Hematopoietic multipotent progenitor cell treated with erythropoietin and hydrocortisone succinate and interleukin-3 and kit ligand, for 17 days (in vitro differentiated cells): ENCODE results near the gene WDR74.

Experiments
- DNase-seq: peaks from one replicate; pipeline ENCODE4 v3.0.0-alpha.2; 2015; ENCODE audit warnings: low spot score

Gene WDR74

GRCh38 chr11:62792202-62792575 is 47.2 kb downstream of the WDR74 start:
- DNase-seq, result no peak

DNA sequence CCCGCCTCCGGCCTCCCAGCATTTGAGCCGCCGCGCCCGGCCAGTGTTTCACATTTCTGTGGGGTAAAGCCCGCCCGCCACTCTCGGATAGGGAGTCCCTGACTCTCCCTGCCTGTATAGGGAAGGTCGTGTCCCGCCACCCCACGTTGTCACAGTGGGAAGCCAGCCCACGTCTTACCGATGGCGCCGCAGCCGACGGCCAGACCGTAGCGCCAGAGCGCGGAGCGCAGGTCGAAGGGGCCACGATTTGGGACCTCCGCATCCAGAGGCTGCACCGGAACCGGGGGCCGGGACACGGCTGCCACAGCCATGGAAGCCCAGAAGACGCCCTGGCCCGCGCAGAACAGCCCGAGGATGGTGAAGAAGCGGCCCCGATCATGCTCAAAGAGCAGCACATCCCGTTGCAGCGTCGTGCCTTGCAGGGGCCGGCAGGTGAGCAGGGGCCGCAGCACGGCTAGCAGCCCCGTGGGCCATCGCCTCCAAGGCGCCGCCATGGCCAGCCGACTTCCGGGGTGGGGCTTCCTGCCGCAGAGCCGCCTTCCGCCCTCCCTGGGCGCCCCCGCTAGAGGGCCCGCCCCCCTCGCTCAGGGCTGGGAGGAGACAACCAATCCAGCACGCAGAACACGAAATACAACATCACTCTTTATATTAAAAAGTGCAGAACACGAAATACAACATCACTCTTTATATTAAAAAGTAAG is 47.7 kb downstream of the WDR74 start, which contains the start of gene TMEM223:
TMEM223 (minus strand) TSS at position 506 of the 701 bp plus-strand sequence; CDS start at position 494, 12 bp downstream.
- DNase-seq, result peak; percentile 86

DNA sequence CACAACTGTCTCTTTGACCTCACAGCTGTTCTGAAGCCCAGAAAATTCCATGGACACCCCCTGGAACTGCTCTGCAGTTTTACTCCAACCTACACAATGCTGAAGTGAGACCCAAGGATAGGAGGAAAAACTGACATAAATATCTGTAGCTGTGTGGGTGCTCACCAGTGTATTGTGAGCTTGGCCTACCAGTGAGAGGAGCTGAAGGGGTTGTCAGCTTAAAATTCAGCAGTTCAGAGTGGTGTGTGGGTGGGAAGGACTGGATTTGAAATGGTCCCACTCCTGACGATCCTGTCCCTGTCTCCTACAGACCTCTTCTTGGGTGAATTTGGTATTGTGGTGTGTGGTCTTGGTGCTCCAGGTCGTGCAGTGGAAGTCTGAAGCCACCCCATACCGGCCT is 49.8 kb downstream of the WDR74 start:
- no peak for DNase-seq

GRCh38 chr11:62788991-62789390 is 50.4 kb downstream of the WDR74 start:
- DNase-seq, result no peak

DNA sequence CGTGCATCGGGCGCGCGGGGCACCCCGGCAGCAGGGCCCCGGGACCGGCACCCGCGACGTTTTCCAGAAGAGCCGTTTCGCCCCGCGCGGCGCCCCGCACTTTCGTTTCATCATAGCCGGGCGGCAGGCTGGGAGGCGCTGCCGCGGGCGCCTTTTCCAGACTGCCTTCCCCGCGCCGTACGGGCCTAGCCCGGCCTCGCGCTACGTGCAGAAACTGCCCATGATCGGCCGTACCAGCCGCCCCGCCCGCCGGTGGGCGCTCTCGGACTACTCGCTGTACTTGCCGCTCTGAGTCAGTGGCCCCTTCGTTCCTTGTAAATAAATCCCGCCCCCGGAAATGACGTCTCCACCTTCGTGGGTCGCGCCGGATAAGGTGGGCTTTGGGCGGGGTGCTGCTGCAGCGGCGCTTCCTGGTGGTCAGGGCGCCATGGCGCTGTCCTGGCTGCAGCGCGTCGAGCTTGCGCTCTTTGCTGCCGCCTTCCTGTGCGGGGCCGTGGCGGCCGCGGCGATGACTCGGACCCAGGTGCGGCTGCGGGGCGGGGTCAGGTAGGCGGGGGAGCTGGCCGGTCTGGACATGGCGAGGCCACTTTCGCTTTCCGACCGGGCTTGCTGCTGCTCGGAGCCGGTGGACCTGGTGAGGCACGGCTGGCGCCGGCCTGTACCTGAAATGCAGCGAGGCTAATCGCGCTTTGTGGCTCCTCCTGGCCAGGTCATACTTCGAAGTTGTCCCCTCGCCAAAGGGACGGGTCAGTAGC is 52.2 kb downstream of the WDR74 start, which contains the start of gene TMEM179B:
TMEM179B (plus strand) TSS at position 398 of the 755 bp plus-strand sequence; CDS start at position 428, 30 bp downstream.
- DNase-seq, result peak; percentile 99

DNA sequence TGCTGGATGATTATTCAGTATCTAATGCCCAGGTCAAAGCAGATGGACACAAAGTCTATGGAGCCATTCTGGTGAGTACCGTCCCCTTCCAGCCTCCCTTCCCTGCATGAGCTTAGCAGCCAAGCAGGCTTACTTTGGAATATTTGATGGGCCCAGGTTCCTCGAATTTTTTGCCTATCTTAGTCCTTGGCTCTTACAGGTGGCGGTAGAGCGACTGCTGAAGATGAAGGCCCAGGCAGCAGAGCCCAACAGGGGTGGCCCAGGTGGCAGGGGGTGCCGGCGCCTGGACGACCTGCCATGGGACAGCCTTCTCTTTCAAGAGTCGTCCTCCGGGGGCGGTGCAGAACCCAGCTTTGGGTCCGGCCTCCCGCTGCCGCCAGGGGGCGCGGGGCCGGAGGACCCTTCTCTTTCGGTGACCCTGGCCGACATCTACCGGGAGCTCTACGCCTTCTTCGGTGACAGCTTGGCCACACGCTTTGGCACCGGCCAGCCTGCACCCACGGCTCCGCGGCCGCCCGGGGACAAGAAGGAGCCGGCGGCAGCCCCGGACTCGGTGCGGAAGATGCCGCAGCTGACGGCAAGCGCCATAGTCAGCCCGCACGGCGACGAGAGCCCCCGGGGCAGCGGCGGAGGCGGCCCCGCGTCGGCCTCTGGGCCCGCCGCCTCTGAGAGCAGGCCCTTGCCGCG is 52.9 kb downstream of the WDR74 start:
- peak; percentile 93 for DNase-seq
